Naive thymus-derived CD8-positive, alpha-beta T cell (primary cell): Measurements from ENCODE around the gene ACTL6A. TPM values are rescaled to one million over a fixed set of nuclear protein-coding genes. Genes with fewer than 3 reads are reported as not detected.
"Not testable (repeated sequence)": the region's sequence is repeated elsewhere in the genome, so short reads cannot be mapped to it uniquely, and the experiment has no call there.

ENCODE experiments used
- ATAC-seq, 2 donors: fragments of 150-1000 bp; cut with Tn5 transposase in 1 of 2; sonication (Bioruptor Pico), chemical (Tn5 transposase) in 1 of 2; 1 replicate in 1 of 2; 2 replicates in 1 of 2; pipeline ENCODE4 v1.10.0; 2021; ENCODE audit warnings: mild to moderate bottlenecking in 2 of 2, moderate library complexity in 2 of 2
- POLR2A ChIA-PET: fragments of 350-600 bp; sonication (Branson Sonifier 250); formaldehyde crosslinking; loops from one replicate; lab custom pipeline; 2021; ENCODE audit warnings: antibody characterized with exemption; lab: Charles Lee
- DNase-seq, 10 donors: peaks; one replicate each; pipeline versions ENCODE4 v3.0.0 to v3.0.0-alpha.2; 2020 to 2022
- H3K27ac Mint-ChIP-seq, 10 donors: one replicate each; pipeline ENCODE4 v1.8.0; 2020 to 2022; ENCODE audit warnings: mild to moderate bottlenecking in 10 of 10, mixed read lengths in 10 of 10, moderate library complexity in 4 of 10, inconsistent platforms in 1 of 10
- H3K27me3 Mint-ChIP-seq, 5 donors: one replicate each; pipeline ENCODE4 v1.8.0; 2021 to 2022; ENCODE audit warnings: mixed read lengths in 5 of 5
- H3K36me3 Mint-ChIP-seq, 3 donors: one replicate each; pipeline ENCODE4 v1.8.0; 2020 to 2022; ENCODE audit warnings: mixed read lengths in 3 of 3, mild to moderate bottlenecking in 2 of 3, inconsistent platforms in 1 of 3
- H3K4me1 Mint-ChIP-seq, 4 donors: one replicate each; pipeline ENCODE4 v1.8.0; 2021 to 2022; ENCODE audit warnings: mixed read lengths in 4 of 4
- H3K4me3 Mint-ChIP-seq, 10 donors: one replicate each; pipeline ENCODE4 v1.8.0; 2020 to 2022; ENCODE audit warnings: mild to moderate bottlenecking in 10 of 10, mixed read lengths in 10 of 10, moderate library complexity in 6 of 10, inconsistent platforms in 1 of 10
- H3K9me3 Mint-ChIP-seq, 9 donors: one replicate each; pipeline ENCODE4 v1.8.0; 2020 to 2022; ENCODE audit warnings: mixed read lengths in 9 of 9, mild to moderate bottlenecking in 3 of 9, inconsistent platforms in 1 of 9, moderate library complexity in 1 of 9
- polyA plus RNA-seq, 3 donors: library from polyadenylated mRNA; unstranded; fragments of 300-500 nt; fragmentation: Illumina TruSeq; gene quantifications; one replicate each; pipeline ENCODE4 v1.2.3, GENCODE V29; 2021
- total RNA-seq, 8 experiments: library from RNA in 2 of 8; stranded (reverse) in 2 of 8; gene quantifications; one replicate each; pipeline ENCODE4 v1.2.3 and lab custom pipeline; 2021 to 2026

ACTL6A gene
- total RNA-seq (10 to 100 TPM; 63.2 to 65.0 TPM), polyA plus RNA-seq (10 to 100 TPM; 38.0 to 57.3 (median 40.5) TPM), total RNA-seq (lab: John Stamatoyannopoulos, UW) (16.7 to 82.4 (median 48.1) reads per million in 6 experiments)

GRCh38 chr3:179562591-179563270 lies at the start of gene ACTL6A:
ACTL6A (plus strand) TSS chr3:179562926; CDS start chr3:179563093, 167 bp downstream.
- ATAC-seq = peak; percentile 93 to 94
- peak; percentile 92 to 99 (median 96) for DNase-seq
- no peaks in the 10 kb centered on the region for H3K36me3 Mint-ChIP-seq
- POLR2A ChIA-PET = interaction anchor here (0.6 to 1.8 kb wide), 6 partner anchors 11 to 414 kb away, joined by 3 to 9 read pairs (median 4); partner anchors contain the start of genes MFN1, MRPL47, NDUFB5 and PIK3CA
- H3K4me3 Mint-ChIP-seq = peak within 1 kb of the TSS; percentile 95 to 99 (median 98)
- H3K4me1 Mint-ChIP-seq = peaks cover 16 to 38% (median 37%) of the 10 kb centered on the region in 4 donors
- H3K9me3 Mint-ChIP-seq = no peaks in the 10 kb centered on the region
- peak within 1 kb of the TSS; percentile 89 to 97 (median 96) for H3K27ac Mint-ChIP-seq
- peaks cover 0 to 3% (median 0%) of the 10 kb centered on the region in 5 donors for H3K27me3 Mint-ChIP-seq

- peaks cover 0 to 10% (median 7%) of the 10 kb centered on the region in 5 donors for H3K27me3 Mint-ChIP-seq
- POLR2A ChIA-PET = no interaction called here
- ATAC-seq (no peak), DNase-seq (no peak)
- H3K27ac Mint-ChIP-seq = no peak overlapping the region
- H3K4me1 Mint-ChIP-seq = no peaks in the 10 kb centered on the region
- peaks cover 0 to 4% (median 4%) of the 10 kb centered on the region in 3 donors for H3K36me3 Mint-ChIP-seq
- H3K9me3 Mint-ChIP-seq = peaks cover 0 to 31% (median 10%) of the 10 kb centered on the region in 9 donors
- H3K4me3 Mint-ChIP-seq = no peak overlapping the region
Measured at GRCh38 chr3:179513862-179514261, 48.9 kb upstream of the ACTL6A start.

- H3K4me1 Mint-ChIP-seq, H3K36me3 Mint-ChIP-seq, POLR2A ChIA-PET, DNase-seq, ATAC-seq: not testable (repeated sequence)
- H3K27me3 Mint-ChIP-seq = peaks cover 0 to 10% (median 0%) of the 10 kb centered on the region in 5 donors
- peaks cover 0 to 31% (median 10%) of the 10 kb centered on the region in 9 donors for H3K9me3 Mint-ChIP-seq
- H3K4me3 Mint-ChIP-seq = peak overlapping the region in 1 of 10 donors; percentile 19
- H3K27ac Mint-ChIP-seq = peak overlapping the region in 1 of 10 donors; percentile 50
Measured at GRCh38 chr3:179516461-179517251, 46.1 kb upstream of the ACTL6A start.

GRCh38 chr3:179526482-179526881 lies 36.2 kb upstream of the ACTL6A start:
- DNase-seq = no peak
- H3K4me1 Mint-ChIP-seq = peaks cover 0 to 3% (median 0%) of the 10 kb centered on the region in 4 donors
- POLR2A ChIA-PET = no interaction called here
- no peak for ATAC-seq
- H3K4me3 Mint-ChIP-seq = no peak overlapping the region
- no peak overlapping the region for H3K27ac Mint-ChIP-seq
- peaks cover 5 to 17% (median 8%) of the 10 kb centered on the region in 5 donors for H3K27me3 Mint-ChIP-seq
- H3K9me3 Mint-ChIP-seq = no peaks in the 10 kb centered on the region
- no peaks in the 10 kb centered on the region for H3K36me3 Mint-ChIP-seq

GRCh38 chr3:179526989-179527391 lies 35.7 kb upstream of the ACTL6A start:
- no peak for ATAC-seq
- H3K27me3 Mint-ChIP-seq = peaks cover 5 to 17% (median 8%) of the 10 kb centered on the region in 5 donors
- POLR2A ChIA-PET = no interaction called here
- H3K27ac Mint-ChIP-seq = peak overlapping the region in 1 of 10 donors; percentile 30
- no peaks in the 10 kb centered on the region for H3K36me3 Mint-ChIP-seq
- H3K4me3 Mint-ChIP-seq = no peak overlapping the region
- no peaks in the 10 kb centered on the region for H3K9me3 Mint-ChIP-seq
- DNase-seq = no peak
- H3K4me1 Mint-ChIP-seq = peaks cover 0 to 3% (median 0%) of the 10 kb centered on the region in 4 donors

- no peak for ATAC-seq
- DNase-seq = no peak
- Mint-ChIP-seq H3K9me3 (no peaks in the 10 kb centered on the region), H3K4me1 (peaks cover 0 to 3% (median 0%) of the 10 kb centered on the region in 4 donors), H3K36me3 (no peaks in the 10 kb centered on the region), H3K27ac (no peak overlapping the region), H3K27me3 (peaks cover 5 to 17% (median 8%) of the 10 kb centered on the region in 5 donors), H3K4me3 (no peak overlapping the region)
- POLR2A ChIA-PET = no interaction called here
Measured at GRCh38 chr3:179528772-179529171, 34.0 kb upstream of the ACTL6A start.

- ATAC-seq = no peak
- Mint-ChIP-seq H3K27me3 (peaks cover 0 to 11% (median 8%) of the 10 kb centered on the region in 5 donors), H3K36me3 (no peaks in the 10 kb centered on the region), H3K4me1 (no peaks in the 10 kb centered on the region), H3K27ac (no peak overlapping the region), H3K4me3 (no peak overlapping the region), H3K9me3 (no peaks in the 10 kb centered on the region)
- DNase-seq = no peak
- POLR2A ChIA-PET = no interaction called here
Measured at GRCh38 chr3:179531576-179531975, 31.1 kb upstream of the ACTL6A start.

GRCh38 chr3:179533274-179533673 lies 29.5 kb upstream of the ACTL6A start:
- H3K9me3 Mint-ChIP-seq = no peaks in the 10 kb centered on the region
- POLR2A ChIA-PET = no interaction called here
- H3K4me1 Mint-ChIP-seq = no peaks in the 10 kb centered on the region
- no peak overlapping the region for H3K4me3 Mint-ChIP-seq
- DNase-seq (no peak), ATAC-seq (no peak)
- no peaks in the 10 kb centered on the region for H3K36me3 Mint-ChIP-seq
- no peak overlapping the region for H3K27ac Mint-ChIP-seq
- H3K27me3 Mint-ChIP-seq = peaks cover 0 to 11% (median 5%) of the 10 kb centered on the region in 5 donors

- H3K27me3 Mint-ChIP-seq = peaks cover 0 to 15% (median 5%) of the 10 kb centered on the region in 5 donors
Measured at GRCh38 chr3:179536256-179536655, 26.5 kb upstream of the ACTL6A start.

GRCh38 chr3:179541094-179541493 lies 21.6 kb upstream of the ACTL6A start:
- Mint-ChIP-seq H3K27ac (no peak overlapping the region), H3K27me3 (peaks cover 2 to 17% (median 2%) of the 10 kb centered on the region in 5 donors), H3K4me3 (no peak overlapping the region), H3K36me3 (no peaks in the 10 kb centered on the region), H3K9me3 (no peaks in the 10 kb centered on the region), H3K4me1 (no peaks in the 10 kb centered on the region)
- DNase-seq (no peak), ATAC-seq (no peak)
- POLR2A ChIA-PET = no interaction called here

More at GRCh38 chr3:179536256-179536655, 26.5 kb upstream of the ACTL6A start:
- no peak for ATAC-seq
- Mint-ChIP-seq H3K4me1 (no peaks in the 10 kb centered on the region), H3K4me3 (no peak overlapping the region), H3K9me3 (no peaks in the 10 kb centered on the region), H3K36me3 (no peaks in the 10 kb centered on the region), H3K27ac (no peak overlapping the region)
- DNase-seq = no peak
- POLR2A ChIA-PET = no interaction called here

- Mint-ChIP-seq H3K4me3 (no peak overlapping the region), H3K27me3 (peaks cover 2 to 17% (median 2%) of the 10 kb centered on the region in 5 donors), H3K36me3 (no peaks in the 10 kb centered on the region), H3K4me1 (no peaks in the 10 kb centered on the region), H3K9me3 (no peaks in the 10 kb centered on the region), H3K27ac (no peak overlapping the region)
- POLR2A ChIA-PET = no interaction called here
- ATAC-seq (no peak), DNase-seq (no peak)
Measured at GRCh38 chr3:179541596-179541995, 21.1 kb upstream of the ACTL6A start.

- peaks cover 2 to 17% (median 2%) of the 10 kb centered on the region in 5 donors for H3K27me3 Mint-ChIP-seq
- H3K36me3 Mint-ChIP-seq = no peaks in the 10 kb centered on the region
- no peaks in the 10 kb centered on the region for H3K9me3 Mint-ChIP-seq
- H3K4me3 Mint-ChIP-seq = no peak overlapping the region
- POLR2A ChIA-PET = no interaction called here
- H3K27ac Mint-ChIP-seq = no peak overlapping the region
- ATAC-seq (no peak), DNase-seq (no peak)
- no peaks in the 10 kb centered on the region for H3K4me1 Mint-ChIP-seq
Measured at GRCh38 chr3:179542375-179542774, 20.4 kb upstream of the ACTL6A start.
